NCI-H1417 (cell line): ENCODE results near the gene OR51Q1.

ENCODE experiments used
- DNase-seq, 3 experiments: peaks; one replicate each; lab custom pipeline; 2025; lab: John Stamatoyannopoulos, UW

The OR51Q1 gene, protein sequence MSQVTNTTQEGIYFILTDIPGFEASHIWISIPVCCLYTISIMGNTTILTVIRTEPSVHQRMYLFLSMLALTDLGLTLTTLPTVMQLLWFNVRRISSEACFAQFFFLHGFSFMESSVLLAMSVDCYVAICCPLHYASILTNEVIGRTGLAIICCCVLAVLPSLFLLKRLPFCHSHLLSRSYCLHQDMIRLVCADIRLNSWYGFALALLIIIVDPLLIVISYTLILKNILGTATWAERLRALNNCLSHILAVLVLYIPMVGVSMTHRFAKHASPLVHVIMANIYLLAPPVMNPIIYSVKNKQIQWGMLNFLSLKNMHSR

DNA sequence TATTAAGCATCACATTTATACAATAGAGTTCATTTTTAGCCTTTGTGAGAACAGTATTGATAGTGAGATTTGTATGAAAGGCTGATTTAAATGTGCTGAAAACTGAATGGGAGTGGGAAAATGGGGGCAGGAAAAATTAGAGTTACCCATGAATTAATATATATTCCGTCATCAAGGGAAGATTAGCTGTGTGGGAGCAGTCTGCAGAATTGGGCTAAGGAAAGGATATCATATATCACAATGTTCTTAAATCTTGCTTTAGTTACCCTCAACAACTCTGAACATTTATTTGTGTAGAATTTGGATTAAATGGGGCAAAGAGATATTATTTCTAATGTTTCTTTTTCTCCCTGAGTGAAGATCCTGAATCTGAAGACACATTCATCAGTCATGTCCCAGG, at the start of gene OR51Q1:
Gene OR51Q1, plus strand, starts transcription at position 301 of the 400 bp plus-strand sequence. Its CDS starts 90 bp downstream, at position 391.
- DNase-seq: no peak

DNA sequence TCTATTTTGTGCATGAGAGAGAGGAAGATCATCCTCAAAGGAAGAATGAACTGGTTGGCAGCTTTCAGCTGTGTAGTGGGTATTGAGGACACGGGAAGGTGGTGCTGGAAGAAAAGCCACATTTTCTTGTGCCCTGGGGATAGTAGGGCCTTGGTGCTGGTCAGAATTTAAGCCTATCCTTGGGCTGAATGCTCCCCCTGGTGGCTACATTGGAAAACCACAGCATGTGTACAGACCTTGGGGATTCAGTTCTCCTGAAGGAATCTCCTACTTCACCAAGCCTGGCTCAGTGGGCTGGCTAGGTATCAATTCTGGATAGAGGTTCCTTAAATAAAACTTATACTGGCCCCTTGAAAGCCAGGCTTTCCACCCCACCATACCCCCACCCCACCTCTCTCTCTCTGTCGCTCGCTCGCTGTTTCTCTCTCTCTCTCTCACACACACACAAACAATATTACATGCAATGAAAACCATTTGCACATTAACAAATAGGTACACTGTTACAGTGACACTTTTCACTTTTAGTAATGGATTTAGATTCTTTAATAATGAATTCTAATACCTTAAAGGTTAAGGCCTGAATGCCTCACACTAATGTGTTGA, 41.1 kb upstream of the OR51Q1 start:
- peak; percentile 34 to 66 (median 36) for DNase-seq

DNA sequence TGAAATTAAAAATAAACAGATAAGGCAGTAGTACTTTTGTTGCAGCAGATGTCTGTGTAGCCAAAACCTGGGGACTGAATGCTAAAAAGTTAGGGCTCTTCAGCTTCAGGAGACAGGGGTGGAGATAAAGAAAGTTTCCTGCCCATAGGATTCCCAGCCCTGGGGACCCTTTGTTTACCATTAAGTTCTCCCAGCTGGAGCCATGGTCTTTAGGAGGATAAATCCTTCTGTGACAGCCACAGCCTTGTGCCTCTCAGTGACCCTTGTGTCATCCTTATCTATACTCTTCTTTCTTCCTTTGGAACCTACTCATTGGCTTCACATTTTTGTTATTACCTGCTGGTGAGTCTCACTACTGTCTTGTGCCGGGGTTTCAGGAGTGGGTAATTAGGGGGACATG, 38.3 kb upstream of the OR51Q1 start, which contains the start of gene OR51M1:
Gene OR51M1, plus strand, starts transcription at position 237 of the 400 bp plus-strand sequence. CDS start 5,587 bp downstream, outside the sequence.
- DNase-seq: no peak

DNA sequence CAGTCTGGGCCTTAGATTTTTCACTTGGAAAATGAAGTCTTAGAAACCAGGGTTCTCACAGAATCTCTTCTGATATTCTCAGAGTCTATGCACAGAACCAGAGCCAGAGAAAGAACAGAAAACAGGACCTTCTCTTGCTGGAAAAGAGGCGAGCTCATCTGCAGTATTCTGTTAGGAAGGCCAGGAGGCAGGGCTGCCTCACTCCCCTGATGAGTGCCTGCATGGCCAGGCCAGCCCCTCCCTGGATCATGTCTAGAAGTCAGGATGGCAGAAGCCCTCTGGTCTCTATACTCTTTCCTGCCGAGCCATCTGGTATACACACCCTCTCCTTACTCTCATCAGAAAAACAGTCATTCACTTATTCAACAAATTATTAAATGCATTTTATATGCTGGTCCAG, 37.6 kb upstream of the OR51Q1 start:
- DNase-seq: no peak

DNA sequence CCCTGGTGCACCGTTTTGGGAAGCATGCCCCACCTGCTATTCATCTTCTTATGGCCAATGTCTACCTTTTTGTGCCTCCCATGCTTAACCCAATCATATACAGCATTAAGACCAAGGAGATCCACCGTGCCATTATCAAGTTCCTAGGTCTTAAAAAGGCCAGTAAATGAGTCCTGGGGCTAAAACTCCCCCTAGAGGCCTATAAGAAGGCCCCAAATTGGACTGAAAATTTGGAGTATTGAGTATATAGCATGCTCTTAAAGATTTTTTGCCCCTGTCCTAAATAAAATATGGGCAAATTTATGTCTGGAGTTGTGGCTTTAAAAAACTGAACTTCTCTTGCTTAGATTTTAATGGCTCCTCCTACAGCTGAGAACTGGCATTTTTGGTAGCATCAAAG, 31.7 kb upstream of the OR51Q1 start:
- no peak for DNase-seq

DNA sequence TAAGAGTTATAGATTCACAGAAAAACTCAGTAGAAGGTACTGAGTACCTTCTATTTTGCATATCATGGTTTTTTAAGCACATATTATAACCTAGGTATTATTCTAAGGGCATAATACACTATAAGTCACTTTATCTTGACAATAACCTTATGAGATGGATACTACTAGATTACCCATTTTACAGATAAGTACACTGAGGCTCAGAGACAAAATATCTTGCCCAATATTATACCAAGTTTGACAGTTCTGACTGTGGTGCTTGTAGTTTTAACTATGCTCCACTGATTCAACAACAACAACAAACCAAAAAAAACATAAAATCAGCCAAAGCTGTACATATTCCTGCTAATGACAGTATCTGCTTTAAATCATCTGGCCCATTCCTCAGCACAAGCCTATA, 27.8 kb upstream of the OR51Q1 start:
- no peak for DNase-seq

DNA sequence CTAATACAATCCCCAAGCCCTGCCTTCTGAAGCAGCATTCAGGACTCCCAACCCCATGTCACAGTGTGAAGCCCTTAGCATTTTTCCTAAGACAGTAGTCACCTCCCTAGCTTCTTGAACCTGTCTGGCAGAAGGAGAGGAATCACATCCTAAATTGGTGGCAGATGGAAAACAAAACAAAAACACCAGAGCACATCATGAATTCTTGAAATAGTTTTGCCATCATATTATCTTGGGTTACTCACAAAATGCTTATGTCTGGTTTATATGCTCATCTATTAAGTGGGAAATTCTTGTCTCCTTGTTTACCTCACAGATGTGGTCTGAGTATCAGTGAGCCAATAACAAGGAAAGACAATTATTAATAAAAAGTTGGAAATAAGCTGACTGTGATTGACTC, 23.0 kb upstream of the OR51Q1 start:
- DNase-seq: no peak

DNA sequence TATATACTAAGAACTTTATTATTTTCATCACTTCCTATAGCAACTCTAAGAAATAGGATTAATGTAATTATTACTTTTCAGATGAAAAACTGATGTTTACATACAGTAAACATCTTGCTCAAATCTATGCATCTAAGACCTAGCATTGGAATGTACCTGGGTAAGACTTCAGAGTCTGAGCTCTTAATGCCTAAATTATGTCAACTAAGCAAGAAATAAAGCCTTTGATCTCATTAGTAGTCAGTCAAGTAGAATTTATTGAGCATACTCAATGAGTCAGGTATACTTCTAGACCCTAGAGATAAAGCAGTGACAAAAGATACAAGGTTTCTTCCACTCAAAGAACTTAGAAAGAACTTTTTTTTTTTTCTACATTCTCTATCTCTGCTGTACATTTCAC, 16.7 kb upstream of the OR51Q1 start:
- DNase-seq: no peak

DNA sequence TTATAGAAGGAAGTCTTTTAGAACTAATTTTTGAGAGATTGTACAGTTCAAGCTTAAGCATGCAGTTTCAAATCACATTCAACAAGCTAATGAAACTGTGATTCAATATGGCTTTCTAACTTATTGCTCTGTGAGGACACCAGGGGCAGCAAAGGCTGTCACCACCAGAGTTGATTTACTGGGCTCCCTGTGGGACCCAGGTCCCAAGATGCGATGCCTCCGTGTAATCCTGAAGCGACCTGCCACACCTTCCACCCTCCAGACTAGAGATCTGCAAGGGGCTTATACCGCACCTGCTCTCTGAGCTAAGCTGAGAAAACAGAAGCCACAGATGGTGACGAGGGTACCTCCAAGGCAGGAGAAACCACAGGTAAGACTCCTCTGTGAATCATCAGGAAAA, 918 bp upstream of the OR51Q1 start:
- DNase-seq: no peak

DNA sequence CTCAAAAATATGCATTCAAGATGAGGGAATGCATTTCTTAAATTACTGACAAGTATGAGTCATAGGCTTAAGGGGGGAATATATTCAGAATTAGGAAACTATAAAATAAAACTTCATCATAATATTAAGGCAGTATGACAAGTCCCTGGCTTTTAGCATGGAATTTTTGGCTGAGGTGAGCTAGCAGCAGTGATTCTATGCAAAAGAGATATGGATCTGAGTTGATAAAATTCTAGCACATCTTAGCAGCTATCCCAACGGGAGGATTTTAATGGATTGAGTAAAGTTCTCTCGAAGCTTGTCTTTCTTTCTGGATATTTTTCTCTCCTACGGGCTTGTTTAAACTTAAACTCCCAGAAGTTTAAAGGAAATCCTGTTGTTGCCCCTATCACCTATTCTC, 1.2 kb downstream of the OR51Q1 start:
- no peak for DNase-seq

DNA sequence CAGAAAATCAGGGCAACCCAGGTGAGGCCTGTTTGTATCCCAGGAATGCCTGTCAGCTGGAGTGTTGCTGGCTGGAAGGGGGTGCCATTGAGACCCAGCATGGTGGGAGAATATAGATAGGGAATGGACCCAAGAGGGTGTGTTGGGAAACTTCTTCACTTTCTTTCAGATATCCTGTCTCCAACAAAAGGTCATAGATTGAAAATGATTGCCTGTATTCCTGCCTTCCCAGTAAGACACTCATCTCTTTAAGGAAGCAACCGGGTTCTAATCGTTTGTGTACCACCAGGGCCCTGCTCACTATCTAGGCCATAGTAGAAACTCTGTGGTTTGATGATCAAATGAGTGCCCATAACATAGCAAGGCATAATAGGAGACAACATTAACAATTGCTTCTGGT, 19.5 kb downstream of the OR51Q1 start, which contains the start of gene OR51I1:
Gene OR51I1, minus strand, starts transcription at position 101 of the 400 bp plus-strand sequence. Its CDS starts 0 bp downstream, at position 101.
- no peak for DNase-seq

DNA sequence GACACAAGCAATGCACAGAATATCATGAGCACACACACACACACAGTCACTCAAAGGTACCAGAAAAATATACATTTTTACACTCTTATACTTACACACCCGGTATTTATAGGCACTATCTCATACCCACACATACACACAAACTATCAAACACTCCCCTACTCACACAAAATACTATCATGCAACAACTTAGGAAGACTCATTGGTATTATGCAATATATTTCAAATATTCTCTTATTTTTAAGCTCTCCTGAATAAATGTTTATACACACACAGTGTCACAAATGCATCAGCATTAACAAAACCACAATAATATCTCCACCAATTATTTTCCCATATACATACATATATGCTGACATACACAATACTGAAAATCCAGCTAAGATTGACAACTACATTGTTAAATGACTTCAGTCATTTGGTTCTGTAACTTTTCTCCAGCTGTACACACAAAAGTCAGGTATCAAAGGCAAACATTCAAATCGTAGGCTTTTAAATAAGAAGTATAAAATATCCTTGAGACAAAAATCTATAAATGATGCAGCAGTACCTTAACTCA, 22.0 kb downstream of the OR51Q1 start:
- DNase-seq: no peak

DNA sequence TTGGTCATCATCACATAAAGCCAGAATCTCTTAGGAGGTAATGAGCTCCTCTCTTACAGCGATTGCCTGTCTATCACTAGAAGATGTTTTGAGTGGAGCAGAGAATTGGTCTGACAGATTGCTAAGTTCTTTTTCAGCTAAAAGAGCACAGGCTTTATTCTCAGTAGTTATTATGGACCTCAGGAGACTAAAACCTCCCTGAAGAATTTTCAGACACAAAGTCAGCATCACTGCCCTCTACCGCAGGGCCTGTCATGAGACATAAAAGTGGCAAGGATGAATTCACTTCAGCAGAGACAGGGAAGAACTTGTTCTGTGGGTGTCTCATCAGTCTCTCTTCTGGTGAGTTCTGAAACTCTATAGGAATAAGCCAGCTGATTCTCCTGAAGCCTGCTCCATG, 27.1 kb downstream of the OR51Q1 start, which contains the start of gene OR51I2:
Gene OR51I2, plus strand, starts transcription at position 301 of the 400 bp plus-strand sequence. CDS start 4,166 bp downstream, outside the sequence.
- DNase-seq: no peak

DNA sequence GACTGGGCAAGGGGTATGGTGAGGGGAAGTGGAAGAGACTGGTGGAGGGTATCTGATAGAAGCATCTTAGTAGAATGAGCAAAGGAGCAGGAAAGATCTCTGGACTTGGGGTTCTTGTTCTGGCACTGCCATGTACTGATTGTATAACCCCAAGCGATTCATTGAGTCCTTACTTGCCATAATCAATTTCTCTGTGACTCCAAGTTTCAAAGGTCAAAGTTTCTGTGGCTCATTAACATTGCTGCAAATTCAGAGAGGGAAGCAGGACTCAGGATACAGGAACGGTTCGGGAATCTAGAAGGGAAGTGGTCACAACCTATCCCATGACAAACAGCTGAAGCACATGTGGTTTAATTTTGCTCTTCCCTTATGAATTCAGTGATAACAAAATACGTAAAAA, 27.5 kb downstream of the OR51Q1 start:
- no peak for DNase-seq

DNA sequence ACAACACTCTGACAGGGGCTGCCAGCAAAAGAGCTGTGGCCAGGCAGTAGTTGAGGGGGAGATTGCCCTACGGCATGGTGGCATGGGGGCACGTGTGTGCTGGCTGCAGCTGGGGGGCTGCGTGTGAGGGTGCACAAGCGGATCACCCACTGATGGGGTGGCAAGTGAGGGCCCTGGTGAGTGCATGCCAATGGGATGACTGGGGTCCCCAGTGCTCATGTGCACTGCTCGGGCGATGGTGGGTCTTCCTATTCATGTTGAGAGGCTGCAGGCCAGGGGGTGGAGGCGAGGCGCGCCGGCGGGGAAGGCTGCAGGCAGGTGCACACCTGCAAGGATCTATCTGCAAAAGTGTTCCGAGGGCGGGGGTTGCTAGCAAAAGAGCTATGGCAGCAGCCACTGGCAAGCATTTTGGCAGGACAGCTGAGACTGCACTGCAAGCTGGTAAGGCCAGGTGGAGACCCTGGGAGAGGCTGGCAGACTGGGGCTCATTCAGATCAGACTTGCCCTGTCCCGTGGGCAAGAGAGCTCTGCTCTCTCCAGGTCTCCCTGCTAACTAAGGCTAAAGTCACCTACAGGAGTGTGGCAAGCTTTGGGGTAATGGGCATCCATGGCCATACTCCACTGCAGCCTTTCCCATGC, 39.2 kb downstream of the OR51Q1 start:
- DNase-seq: no peak

DNA sequence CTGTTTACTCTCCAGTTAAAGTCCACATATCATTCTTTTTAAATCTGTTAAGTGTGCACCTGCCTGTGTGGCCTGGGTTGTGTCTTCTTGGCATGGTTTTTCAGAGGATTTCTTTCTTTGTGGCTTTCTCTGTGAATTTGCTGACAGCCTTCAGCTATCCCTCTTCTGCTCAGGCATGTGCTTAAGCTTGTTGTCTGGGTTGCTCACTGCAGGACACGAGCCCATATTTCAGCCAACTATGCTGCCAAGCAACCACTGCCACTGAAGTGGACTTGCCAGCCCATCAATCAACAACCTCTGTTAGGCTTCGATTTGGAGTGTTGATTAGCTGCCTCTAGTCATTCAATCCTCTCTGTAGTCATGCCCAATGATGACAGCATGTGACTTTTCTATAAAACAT, 45.6 kb downstream of the OR51Q1 start:
- peak in 1 of 3 experiments; percentile 25 for DNase-seq
